ENCODE data around the gene ELF3. TPM values are rescaled to one million over a fixed set of nuclear protein-coding genes. Genes with fewer than 3 reads are reported as not detected.
A peak's percentile ranks its signal among the peaks of the same experiment; 100 is the strongest.

ELF3 gene
- total and polyA plus RNA-seq, 12 donors: 0.06 to 1.4 (median 0.50) TPM; not detected in 3

DNA sequence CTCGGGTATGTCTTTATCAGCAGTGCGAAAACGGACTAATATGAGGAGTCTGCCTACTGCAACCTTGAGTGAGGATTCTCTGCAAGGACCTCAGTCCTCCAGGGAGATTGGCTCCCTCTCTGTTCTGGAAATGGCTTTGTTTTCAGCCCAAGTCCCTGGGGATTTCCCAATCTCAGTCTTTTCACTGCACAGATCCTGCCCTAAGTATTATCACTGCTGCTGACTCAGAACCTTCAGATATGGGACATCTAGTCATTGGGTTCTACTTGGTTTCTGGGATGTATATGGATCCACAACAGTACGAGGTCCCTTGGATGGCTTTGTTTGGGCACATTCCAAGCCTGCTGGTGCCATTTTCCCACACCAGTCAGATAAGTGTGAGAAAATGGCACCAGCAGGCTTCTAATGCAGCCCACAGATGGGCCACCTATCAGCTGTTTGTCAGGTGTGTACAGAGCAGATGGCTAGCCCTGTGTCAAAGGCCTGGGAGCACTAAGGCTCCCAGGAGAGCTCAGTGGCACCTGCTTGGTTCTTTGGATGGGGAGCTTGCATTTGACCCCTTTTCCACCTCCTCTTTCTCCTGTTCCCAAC is 27.4 kb downstream of the ELF3 start:
- no peak overlapping the region for H3K27ac ChIP-seq
- WGBS, 4 donors: 48 to 89% (median 63%) methylated on average over 4 of the region's 4 CpGs
- peak in 1 of 7 donors; percentile 9 for DNase-seq

GRCh38 chr1:202038688-202039346 is 28.4 kb downstream of the ELF3 start:
- Histone ChIP-seq H3K9me3 (replicated peaks in 1 of 3) (no peaks in the 10 kb centered on the region), H3K4me1 (replicated peaks in 1 of 2) (no peaks in the 10 kb centered on the region), H3K27me3 (no peaks in the 10 kb centered on the region), H3K27ac (no peak overlapping the region), H3K36me3 (replicated peaks in 1 of 2) (no peaks in the 10 kb centered on the region), H3K4me3 (no peak overlapping the region)
- DNase-seq: no peak
- intact Hi-C loops (cut with DNase I): no loop called here
- TF ChIP-seq, protein P1, sequence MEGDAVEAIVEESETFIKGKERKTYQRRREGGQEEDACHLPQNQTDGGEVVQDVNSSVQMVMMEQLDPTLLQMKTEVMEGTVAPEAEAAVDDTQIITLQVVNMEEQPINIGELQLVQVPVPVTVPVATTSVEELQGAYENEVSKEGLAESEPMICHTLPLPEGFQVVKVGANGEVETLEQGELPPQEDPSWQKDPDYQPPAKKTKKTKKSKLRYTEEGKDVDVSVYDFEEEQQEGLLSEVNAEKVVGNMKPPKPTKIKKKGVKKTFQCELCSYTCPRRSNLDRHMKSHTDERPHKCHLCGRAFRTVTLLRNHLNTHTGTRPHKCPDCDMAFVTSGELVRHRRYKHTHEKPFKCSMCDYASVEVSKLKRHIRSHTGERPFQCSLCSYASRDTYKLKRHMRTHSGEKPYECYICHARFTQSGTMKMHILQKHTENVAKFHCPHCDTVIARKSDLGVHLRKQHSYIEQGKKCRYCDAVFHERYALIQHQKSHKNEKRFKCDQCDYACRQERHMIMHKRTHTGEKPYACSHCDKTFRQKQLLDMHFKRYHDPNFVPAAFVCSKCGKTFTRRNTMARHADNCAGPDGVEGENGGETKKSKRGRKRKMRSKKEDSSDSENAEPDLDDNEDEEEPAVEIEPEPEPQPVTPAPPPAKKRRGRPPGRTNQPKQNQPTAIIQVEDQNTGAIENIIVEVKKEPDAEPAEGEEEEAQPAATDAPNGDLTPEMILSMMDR (IDR thresholded peaks at IDR 0.05): no peak
- TF ChIP-seq POLR2A (IDR thresholded peaks at IDR 0.05): no peak
- 91 to 96% (median 94%) methylated on average over 2 of the region's 2 CpGs for WGBS, 4 donors

More for the DNA sequence above, 27.4 kb downstream of the ELF3 start:
- Histone ChIP-seq H3K9me3 (replicated peaks in 1 of 3) (no peaks in the 10 kb centered on the region), H3K4me1 (replicated peaks in 1 of 2) (no peaks in the 10 kb centered on the region), H3K4me3 (no peak overlapping the region), H3K36me3 (replicated peaks in 1 of 2) (no peaks in the 10 kb centered on the region), H3K27me3 (no peaks in the 10 kb centered on the region)
- intact Hi-C loops (cut with DNase I): no loop called here
- no peak for TF ChIP-seq POLR2A (IDR thresholded peaks at IDR 0.05)
- TF ChIP-seq, protein P1 (IDR thresholded peaks at IDR 0.05): no peak

DNA sequence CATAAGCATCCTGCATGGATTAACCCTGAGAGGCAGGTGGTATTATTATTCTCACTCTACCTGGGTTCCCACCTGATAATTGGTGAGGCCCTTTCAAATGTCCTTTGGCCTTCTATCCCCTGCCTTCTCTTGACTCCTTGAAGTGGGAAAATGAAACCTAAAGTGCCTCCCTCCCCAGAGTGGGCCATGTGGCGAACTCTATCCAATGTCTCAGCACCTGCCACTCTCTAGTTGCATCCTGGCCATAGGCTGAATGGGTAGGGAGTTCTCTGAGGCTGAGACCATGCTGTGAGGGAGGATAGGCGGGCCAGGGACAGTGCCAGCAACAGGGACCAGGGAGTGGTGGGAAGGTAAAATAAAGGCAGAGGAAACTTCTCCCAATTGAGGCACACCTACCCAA is 35.3 kb downstream of the ELF3 start:
- no peak overlapping the region for H3K4me3 ChIP-seq
- DNase-seq: no peak
- WGBS, 4 donors: 84 to 100% (median 97%) methylated on average over 2 of the region's 2 CpGs
- no peak overlapping the region for H3K27ac ChIP-seq
- intact Hi-C loops (cut with DNase I): no loop called here
- no peaks in the 10 kb centered on the region for H3K4me1 ChIP-seq (replicated peaks in 1 of 2)
- H3K36me3 ChIP-seq (replicated peaks in 1 of 2): no peaks in the 10 kb centered on the region
- TF ChIP-seq, protein P1 (IDR thresholded peaks at IDR 0.05): no peak
- TF ChIP-seq POLR2A (IDR thresholded peaks at IDR 0.05): no peak
- no peaks in the 10 kb centered on the region for H3K9me3 ChIP-seq (replicated peaks in 1 of 3)
- H3K27me3 ChIP-seq: no peaks in the 10 kb centered on the region

DNA sequence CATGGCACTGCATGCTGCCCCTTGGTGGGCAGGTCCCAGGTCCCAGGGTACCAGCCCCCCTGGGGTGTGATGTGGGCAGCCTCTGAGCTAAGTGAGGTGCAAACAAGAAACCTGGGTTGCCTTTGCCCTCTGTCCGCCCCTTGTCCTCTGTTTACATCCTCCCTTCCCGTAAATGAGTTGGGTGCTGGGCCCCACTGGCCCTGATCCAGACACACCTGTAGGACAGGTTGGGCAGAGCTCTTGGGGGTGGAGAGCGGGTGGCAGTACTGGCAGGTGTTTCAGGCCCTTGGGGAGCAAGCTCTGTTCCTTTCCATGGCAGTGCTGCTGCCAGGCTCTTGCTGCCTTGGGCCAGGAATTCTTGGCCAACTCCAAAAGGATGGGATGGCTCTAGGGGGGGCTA is 35.8 kb downstream of the ELF3 start:
- TF ChIP-seq, protein P1 (IDR thresholded peaks at IDR 0.05): no peak
- TF ChIP-seq POLR2A (IDR thresholded peaks at IDR 0.05): no peak
- Histone ChIP-seq H3K4me3 (no peak overlapping the region), H3K27ac (no peak overlapping the region), H3K4me1 (replicated peaks in 1 of 2) (no peaks in the 10 kb centered on the region), H3K9me3 (replicated peaks in 1 of 3) (no peaks in the 10 kb centered on the region), H3K27me3 (no peaks in the 10 kb centered on the region), H3K36me3 (replicated peaks in 1 of 2) (no peaks in the 10 kb centered on the region)
- intact Hi-C loops (cut with DNase I): no loop called here
- WGBS, 4 donors: 79 to 92% (median 85%) methylated on average over 3 of the region's 3 CpGs
- no peak for DNase-seq

Data from adrenal gland (tissue), 12 donors.